ENCODE data around the gene LLCFC1.

Gene LLCFC1

GRCh38 chr7:142957723-142958122, 18.4 kb downstream of the LLCFC1 start:
- no peak for TF ChIP-seq SUZ12 (IDR thresholded peaks at IDR 0.05; ENCODE audit: extremely low read depth, insufficient read depth, insufficient read length)
- TF ChIP-seq YY1 (IDR thresholded peaks at IDR 0.05; ENCODE audit: insufficient read depth, insufficient read length), result no peak
- no peak for TF ChIP-seq ZNF274 (IDR thresholded peaks at IDR 0.05; ENCODE audit: low read depth, low read length)
- no peak overlapping the region for H3K9ac ChIP-seq (ENCODE audit: insufficient read length, low read depth)
- peaks cover 3% of the 10 kb centered on the region for H3K4me1 ChIP-seq (ENCODE audit: insufficient read depth, insufficient read length)
- H3K27me3 ChIP-seq (ENCODE audit: insufficient read depth, insufficient read length), result no peaks in the 10 kb centered on the region
- peaks cover 10% of the 10 kb centered on the region for H3K9me3 ChIP-seq (ENCODE audit: insufficient read depth, low read length)
- H3K36me3 ChIP-seq (ENCODE audit: insufficient read depth, insufficient read length, low read length), result peaks cover 3% of the 10 kb centered on the region
- no peak for DNase-seq (ENCODE audit: low read depth, low spot score)
- H3K4me3 ChIP-seq (ENCODE audit: insufficient read length, low read depth), result no peak overlapping the region

GRCh38 chr7:142959202-142959601, 19.9 kb downstream of the LLCFC1 start:
- no peaks in the 10 kb centered on the region for H3K27me3 ChIP-seq (ENCODE audit: insufficient read depth, insufficient read length)
- peaks cover 3% of the 10 kb centered on the region for H3K36me3 ChIP-seq (ENCODE audit: insufficient read depth, insufficient read length, low read length)
- TF ChIP-seq ZNF274 (IDR thresholded peaks at IDR 0.05; ENCODE audit: low read depth, low read length) (no peak), YY1 (IDR thresholded peaks at IDR 0.05; ENCODE audit: insufficient read depth, insufficient read length) (no peak), SUZ12 (IDR thresholded peaks at IDR 0.05; ENCODE audit: extremely low read depth, insufficient read depth, insufficient read length) (no peak)
- peaks cover 3% of the 10 kb centered on the region for H3K4me1 ChIP-seq (ENCODE audit: insufficient read depth, insufficient read length)
- DNase-seq (ENCODE audit: low read depth, low spot score), result no peak
- H3K9me3 ChIP-seq (ENCODE audit: insufficient read depth, low read length), result peaks cover 10% of the 10 kb centered on the region
- H3K4me3 ChIP-seq (ENCODE audit: insufficient read length, low read depth), result no peak overlapping the region
- H3K9ac ChIP-seq (ENCODE audit: insufficient read length, low read depth), result no peak overlapping the region

- no peak overlapping the region for H3K9ac ChIP-seq (ENCODE audit: insufficient read length, low read depth)
- H3K9me3 ChIP-seq (ENCODE audit: insufficient read depth, low read length), result no peaks in the 10 kb centered on the region
- H3K36me3 ChIP-seq (ENCODE audit: insufficient read depth, insufficient read length, low read length), result no peaks in the 10 kb centered on the region
- no peak for TF ChIP-seq YY1 (IDR thresholded peaks at IDR 0.05; ENCODE audit: insufficient read depth, insufficient read length)
- TF ChIP-seq SUZ12 (IDR thresholded peaks at IDR 0.05; ENCODE audit: extremely low read depth, insufficient read depth, insufficient read length), result no peak
- TF ChIP-seq ZNF274 (IDR thresholded peaks at IDR 0.05; ENCODE audit: low read depth, low read length), result no peak
- H3K4me3 ChIP-seq (ENCODE audit: insufficient read length, low read depth), result no peak overlapping the region
- no peak for DNase-seq (ENCODE audit: low read depth, low spot score)
- no peaks in the 10 kb centered on the region for H3K27me3 ChIP-seq (ENCODE audit: insufficient read depth, insufficient read length)
- H3K4me1 ChIP-seq (ENCODE audit: insufficient read depth, insufficient read length), result peaks cover 3% of the 10 kb centered on the region
These were observed 21.8 kb downstream of the LLCFC1 start for GRCh38 chr7:142960955-142961512.

GRCh38 chr7:142961595-142961972, 22.3 kb downstream of the LLCFC1 start:
- H3K4me3 ChIP-seq (ENCODE audit: insufficient read length, low read depth), result no peak overlapping the region

GRCh38 chr7:142961973-142962926, 23.0 kb downstream of the LLCFC1 start, which contains the start of gene KEL:
Gene KEL (minus strand): TSS chr7:142962363. CDS start chr7:142962206, 157 bp downstream.
- DNase-seq (ENCODE audit: low read depth, low spot score), result no peak
- Histone ChIP-seq H3K9ac (ENCODE audit: insufficient read length, low read depth) (no peak within 1 kb of the TSS), H3K9me3 (ENCODE audit: insufficient read depth, low read length) (no peaks in the 10 kb centered on the region), H3K4me1 (ENCODE audit: insufficient read depth, insufficient read length) (peaks cover 3% of the 10 kb centered on the region), H3K36me3 (ENCODE audit: insufficient read depth, insufficient read length, low read length) (no peaks in the 10 kb centered on the region), H3K4me3 (ENCODE audit: insufficient read length, low read depth) (no peak within 1 kb of the TSS), H3K27me3 (ENCODE audit: insufficient read depth, insufficient read length) (no peaks in the 10 kb centered on the region)
- TF ChIP-seq YY1 (IDR thresholded peaks at IDR 0.05; ENCODE audit: insufficient read depth, insufficient read length), result no peak
- TF ChIP-seq SUZ12 (IDR thresholded peaks at IDR 0.05; ENCODE audit: extremely low read depth, insufficient read depth, insufficient read length), result no peak
- no peak for TF ChIP-seq ZNF274 (IDR thresholded peaks at IDR 0.05; ENCODE audit: low read depth, low read length)

More at GRCh38 chr7:142961595-142961972, 22.3 kb downstream of the LLCFC1 start:
- Histone ChIP-seq H3K4me1 (ENCODE audit: insufficient read depth, insufficient read length) (peaks cover 3% of the 10 kb centered on the region), H3K9me3 (ENCODE audit: insufficient read depth, low read length) (no peaks in the 10 kb centered on the region), H3K36me3 (ENCODE audit: insufficient read depth, insufficient read length, low read length) (no peaks in the 10 kb centered on the region), H3K27me3 (ENCODE audit: insufficient read depth, insufficient read length) (no peaks in the 10 kb centered on the region), H3K9ac (ENCODE audit: insufficient read length, low read depth) (no peak overlapping the region)
- TF ChIP-seq SUZ12 (IDR thresholded peaks at IDR 0.05; ENCODE audit: extremely low read depth, insufficient read depth, insufficient read length) (no peak), ZNF274 (IDR thresholded peaks at IDR 0.05; ENCODE audit: low read depth, low read length) (no peak), YY1 (IDR thresholded peaks at IDR 0.05; ENCODE audit: insufficient read depth, insufficient read length) (no peak)
- DNase-seq (ENCODE audit: low read depth, low spot score), result no peak

- Histone ChIP-seq H3K4me1 (ENCODE audit: insufficient read depth, insufficient read length) (no peaks in the 10 kb centered on the region), H3K27me3 (ENCODE audit: insufficient read depth, insufficient read length) (no peaks in the 10 kb centered on the region), H3K4me3 (ENCODE audit: insufficient read length, low read depth) (no peak overlapping the region), H3K9ac (ENCODE audit: insufficient read length, low read depth) (no peak overlapping the region), H3K36me3 (ENCODE audit: insufficient read depth, insufficient read length, low read length) (no peaks in the 10 kb centered on the region), H3K9me3 (ENCODE audit: insufficient read depth, low read length) (no peaks in the 10 kb centered on the region)
- TF ChIP-seq YY1 (IDR thresholded peaks at IDR 0.05; ENCODE audit: insufficient read depth, insufficient read length) (no peak), ZNF274 (IDR thresholded peaks at IDR 0.05; ENCODE audit: low read depth, low read length) (no peak), SUZ12 (IDR thresholded peaks at IDR 0.05; ENCODE audit: extremely low read depth, insufficient read depth, insufficient read length) (no peak)
- no peak for DNase-seq (ENCODE audit: low read depth, low spot score)
These were observed 23.7 kb downstream of the LLCFC1 start for GRCh38 chr7:142962991-142963390.

GRCh38 chr7:142963993-142964392, 24.7 kb downstream of the LLCFC1 start:
- no peaks in the 10 kb centered on the region for H3K4me1 ChIP-seq (ENCODE audit: insufficient read depth, insufficient read length)
- H3K9ac ChIP-seq (ENCODE audit: insufficient read length, low read depth), result no peak overlapping the region
- H3K27me3 ChIP-seq (ENCODE audit: insufficient read depth, insufficient read length), result no peaks in the 10 kb centered on the region
- H3K4me3 ChIP-seq (ENCODE audit: insufficient read length, low read depth), result no peak overlapping the region
- no peaks in the 10 kb centered on the region for H3K36me3 ChIP-seq (ENCODE audit: insufficient read depth, insufficient read length, low read length)
- TF ChIP-seq SUZ12 (IDR thresholded peaks at IDR 0.05; ENCODE audit: extremely low read depth, insufficient read depth, insufficient read length) (no peak), YY1 (IDR thresholded peaks at IDR 0.05; ENCODE audit: insufficient read depth, insufficient read length) (no peak), ZNF274 (IDR thresholded peaks at IDR 0.05; ENCODE audit: low read depth, low read length) (no peak)
- H3K9me3 ChIP-seq (ENCODE audit: insufficient read depth, low read length), result no peaks in the 10 kb centered on the region
- DNase-seq (ENCODE audit: low read depth, low spot score), result no peak
